HCT116 (cell line): Measurements from ENCODE around the gene HASPIN. TPM values are rescaled to one million over a fixed set of nuclear protein-coding genes. Genes with fewer than 3 reads are reported as not detected.

Source experiments
- ATAC-seq: fragments of 200-7000 bp; cut with Tn5 transposase; 2 replicates; pipeline ENCODE4 v1.9.1; 2020; ENCODE audit warnings: mild to moderate bottlenecking, moderate library complexity
- BruUV-seq: library from RNA; stranded (reverse); fragments of 400-500 nt; replicated peaks from 2 replicates; lab custom pipeline; 2021; lab: Mats Ljungman, UMichigan
- CTCF ChIA-PET: fragments of 300-600 bp; sonication (Branson Sonifier 250); formaldehyde crosslinking; loops from one replicate; lab custom pipeline; 2021; ENCODE audit warnings: antibody characterized with exemption; lab: Charles Lee
- POLR2A ChIA-PET: fragments of 300-600, 350-600 bp; sonication (Branson Sonifier 250); formaldehyde crosslinking; loops from one replicate; lab custom pipeline; 2021; ENCODE audit warnings: antibody characterized with exemption; lab: Charles Lee
- RAD21 ChIA-PET, 2 experiments: fragments of 300-600 bp; sonication (Branson Sonifier 250); formaldehyde crosslinking; loops; one replicate each; lab custom pipeline; 2023; ENCODE audit warnings: low total read pairs in 2 of 2; ENCODE audit not compliant: uncharacterized antibody in 2 of 2, unreplicated experiment in 2 of 2, low non-redundant PET in 1 of 2; lab: Charles Lee
- DNase-seq: peaks from one replicate; pipeline ENCODE4 v3.0.0-alpha.2; 2010; ENCODE audit warnings: low read depth, low spot score
- H2AFZ ChIP-seq: fragments of 200-600 bp; shearing (Covaris generic), sonication (generic); 2 replicates; pipeline ENCODE4 v1.6.1; 2017; ENCODE audit warnings: low read depth, mixed run types, mixed read lengths, antibody characterized with exemption, low read length; ENCODE audit not compliant: poor library complexity, severe bottlenecking
- H3K27ac ChIP-seq: 2 replicates; pipeline ENCODE4 v1.5.1; 2012; ENCODE audit warnings: low read depth, low read length
- H3K27me3 ChIP-seq: fragments of 200-600 bp; sonication (generic); 2 replicates; pipeline ENCODE4 v1.6.1; 2016; ENCODE audit warnings: mixed run types, low read length, mixed read lengths; ENCODE audit not compliant: insufficient read depth
- H3K36me3 ChIP-seq, 2 experiments: fragments of 200-500 bp in 1 of 2; fragments of 200-600 bp in 1 of 2; sonication (Bioruptor generic) in 1 of 2; sonication (generic) in 1 of 2; 2 replicates each; pipeline versions ENCODE4 v1.5.1 to v1.6.1; 2014 to 2016; ENCODE audit warnings: low read length in 2 of 2, inconsistent platforms in 1 of 2, mixed read lengths in 1 of 2, mixed run types in 1 of 2; ENCODE audit not compliant: insufficient read depth in 2 of 2, control insufficient read depth in 1 of 2
- H3K4me1 ChIP-seq, 2 experiments: fragments of 200-600 bp in 1 of 2; sonication (generic) in 1 of 2; 2 replicates each; pipeline versions ENCODE4 v1.5.1 to v1.6.1; 2012 to 2017; ENCODE audit warnings: low read length in 2 of 2, inconsistent platforms in 1 of 2, mild to moderate bottlenecking in 1 of 2, mixed read lengths in 1 of 2, mixed run types in 1 of 2, moderate library complexity in 1 of 2; ENCODE audit not compliant: insufficient read depth in 2 of 2, control insufficient read depth in 1 of 2
- H3K4me2 ChIP-seq: fragments of 200-600 bp; sonication (generic); 2 replicates; pipeline ENCODE4 v1.6.1; 2017; ENCODE audit warnings: mixed run types, low read length, mixed read lengths
- H3K4me3 ChIP-seq, 2 experiments: fragments of 200-600 bp in 1 of 2; sonication (generic) in 1 of 2; replicated peaks in 1 of 2; 2 replicates each; pipeline ENCODE4 v1.5.1; 2011 to 2016; ENCODE audit warnings: low read length in 2 of 2, control low read depth in 1 of 2, low read depth in 1 of 2, mild to moderate bottlenecking in 1 of 2, mixed read lengths in 1 of 2, mixed run types in 1 of 2
- H3K79me2 ChIP-seq: fragments of 200-600 bp; sonication (generic); 2 replicates; pipeline ENCODE4 v1.6.1; 2017; ENCODE audit warnings: mild to moderate bottlenecking, mixed run types, low read length, moderate library complexity, mixed read lengths; ENCODE audit not compliant: insufficient read depth
- H3K9ac ChIP-seq: fragments of 200-600 bp; sonication (generic); 2 replicates; pipeline ENCODE4 v1.6.1; 2016; ENCODE audit warnings: low read length, mixed read lengths
- H3K9me2 ChIP-seq: fragments of 200-600 bp; sonication (generic), shearing (Covaris generic); 2 replicates; pipeline ENCODE4 v1.6.1; 2017; ENCODE audit warnings: mixed run types, mild to moderate bottlenecking, moderate library complexity; ENCODE audit not compliant: insufficient read depth
- H3K9me3 ChIP-seq, 2 experiments: fragments of 200-500 bp in 1 of 2; fragments of 200-600 bp in 1 of 2; sonication (Bioruptor generic) in 1 of 2; sonication (generic) in 1 of 2; 2 replicates each; pipeline ENCODE4 v1.6.1; 2014 to 2017; ENCODE audit warnings: low read length in 2 of 2, mixed read lengths in 2 of 2, inconsistent platforms in 1 of 2, low read depth in 1 of 2, mild to moderate bottlenecking in 1 of 2, mixed run types in 1 of 2, moderate library complexity in 1 of 2; ENCODE audit not compliant: control insufficient read depth in 1 of 2, insufficient read depth in 1 of 2
- H4K20me1 ChIP-seq: fragments of 200-600 bp; sonication (generic), shearing (Covaris generic); 2 replicates; pipeline ENCODE4 v1.6.1; 2017; ENCODE audit warnings: mixed run types, mild to moderate bottlenecking, moderate library complexity; ENCODE audit not compliant: insufficient read depth
- CBX3 ChIP-seq: IDR thresholded peaks from 2 replicates; pipeline ENCODE4 v1.6.1; 2012; ENCODE audit warnings: low read depth
- CEBPB ChIP-seq: IDR thresholded peaks from 2 replicates; pipeline ENCODE4 v1.6.1; 2012; ENCODE audit warnings: low read depth
- CTCF ChIP-seq, 3 experiments: fragments of 200-600 bp in 1 of 3; sonication (generic) in 1 of 3; IDR thresholded peaks in 2 of 3; conservative IDR thresholded peaks in 1 of 3; 2 replicates each; pipeline ENCODE4 v1.5.1; 2012 to 2017; ENCODE audit warnings: low read depth in 2 of 3, low read length in 2 of 3, antibody characterized with exemption in 1 of 3, borderline replicate concordance in 1 of 3, control low read depth in 1 of 3, mild to moderate bottlenecking in 1 of 3, mixed read lengths in 1 of 3, mixed run types in 1 of 3, moderate library complexity in 1 of 3; ENCODE audit not compliant: insufficient read depth in 1 of 3
- SRF ChIP-seq: IDR thresholded peaks from 2 replicates; pipeline ENCODE4 v1.6.1; 2012; ENCODE audit warnings: low read depth
- TCF7L2 ChIP-seq: IDR thresholded peaks from 2 replicates; pipeline ENCODE4 v1.7.0; 2011; ENCODE audit warnings: borderline replicate concordance, inconsistent platforms; ENCODE audit not compliant: insufficient read depth, insufficient read length; ENCODE audit errors: extremely low read depth
- ZBTB33 ChIP-seq: IDR thresholded peaks from 2 replicates; pipeline ENCODE4 v1.6.1; 2011; ENCODE audit warnings: mild to moderate bottlenecking, low read length, moderate library complexity; ENCODE audit not compliant: insufficient replicate concordance; ENCODE audit errors: extremely low read depth
- ZFX ChIP-seq: fragments of 450-650 bp; IDR thresholded peaks from 2 replicates; pipeline ENCODE4 v1.6.1; 2017
- intact Hi-C: fragments of 100-400 bp; cut with micrococcal nuclease; formaldehyde crosslinking; loops from 2 replicates; pipeline ENCODE4 v1.10.0; 2022
- total RNA-seq: library from RNA; stranded (reverse); gene quantifications from one replicate; pipeline ENCODE4 v1.2.1, GENCODE V29; 2021; ENCODE audit not compliant: unreplicated experiment
- TF ChIP-seq, protein P1 (sequence below): IDR thresholded peaks from 2 replicates; pipeline ENCODE4 v1.6.1; 2012

The HASPIN gene
- total RNA-seq, 1 experiment from 2014 or later: 19.6 TPM

DNA sequence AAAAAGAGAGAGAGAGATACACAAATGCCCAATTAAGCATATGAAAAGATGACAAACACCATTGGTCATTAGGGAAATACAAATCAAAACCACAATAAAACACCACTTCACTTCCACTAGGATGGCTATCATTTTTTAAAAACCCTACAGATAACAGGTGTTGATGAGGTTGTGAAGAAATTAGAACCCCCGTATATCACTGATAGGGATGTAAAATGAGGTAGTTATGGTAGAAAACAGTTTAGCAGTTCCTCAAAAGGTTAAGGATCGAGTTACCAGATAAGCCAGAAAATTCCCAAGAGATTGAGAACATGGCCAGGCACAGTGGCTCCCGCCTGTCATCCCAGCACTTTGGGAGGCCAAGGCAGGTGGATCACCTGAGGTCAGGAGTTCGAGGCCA lies 30.6 kb upstream of the HASPIN start:
- no TSS peak for BruUV-seq
- H3K4me3 ChIP-seq: no peak overlapping the region
- no peak overlapping the region for H3K4me2 ChIP-seq
- intact Hi-C loops: no loop called here
- no peaks in the 10 kb centered on the region for H3K79me2 ChIP-seq
- no peak overlapping the region for H3K27ac ChIP-seq
- no peak for ATAC-seq
- peaks cover 4 to 5% of the 10 kb centered on the region in 2 experiments; a peak in 2 of 4 replicates for H3K9me3 ChIP-seq
- ChIA-PET POLR2A (no interaction called here), RAD21 (no interaction called here), CTCF (no interaction called here)
- H3K9ac ChIP-seq: no peak overlapping the region
- no peaks in the 10 kb centered on the region for H3K36me3 ChIP-seq
- no peak overlapping the region for H2AFZ ChIP-seq
- H3K4me1 ChIP-seq: peaks cover 0 to 11% of the 10 kb centered on the region in 2 experiments; a peak in 2 of 4 replicates
- no peaks in the 10 kb centered on the region for H3K27me3 ChIP-seq
- DNase-seq: no peak
- no peaks in the 10 kb centered on the region for H4K20me1 ChIP-seq
- TF ChIP-seq CEBPB (no peak), CTCF (IDR thresholded peaks at IDR 0.05 in 2 of 3, conservative IDR thresholded peaks at IDR 0.05 in 1 of 3; ENCODE audit: borderline replicate concordance in 1 of 3, insufficient read depth in 1 of 3, low read depth in 2 of 3, low read length in 2 of 3) (no peak), ZFX (no peak)
- TF ChIP-seq, protein P1, sequence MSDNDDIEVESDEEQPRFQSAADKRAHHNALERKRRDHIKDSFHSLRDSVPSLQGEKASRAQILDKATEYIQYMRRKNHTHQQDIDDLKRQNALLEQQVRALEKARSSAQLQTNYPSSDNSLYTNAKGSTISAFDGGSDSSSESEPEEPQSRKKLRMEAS: no peak
- no peaks in the 10 kb centered on the region for H3K9me2 ChIP-seq

DNA sequence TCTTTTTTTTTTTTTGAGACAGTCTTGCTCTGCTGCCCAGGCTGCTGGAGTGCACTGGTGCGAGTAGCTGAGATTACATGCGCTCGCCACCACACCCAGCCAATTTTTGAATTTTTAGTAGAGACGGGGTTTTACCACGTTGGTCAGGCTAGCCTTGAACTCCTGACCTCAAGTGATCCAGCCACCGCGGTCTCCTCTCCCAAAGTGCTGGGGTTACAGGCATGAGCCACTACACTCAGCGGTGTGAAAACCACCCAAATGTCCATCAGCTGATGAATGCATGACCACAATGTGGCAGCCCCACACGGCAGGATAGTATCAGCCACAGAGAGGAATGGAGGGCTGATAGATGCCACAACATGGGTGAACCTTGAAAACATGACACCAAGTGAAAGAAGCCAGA lies 29.9 kb upstream of the HASPIN start:
- no peaks in the 10 kb centered on the region for H4K20me1 ChIP-seq
- no TSS peak for BruUV-seq
- no peak for DNase-seq
- ChIA-PET POLR2A (no interaction called here), RAD21 (no interaction called here), CTCF (interaction anchor here (2.1 kb wide), 1 partner anchor 11 kb away, joined by 7 read pairs; no protein-coding TSS in a partner anchor)
- no peak overlapping the region for H3K4me2 ChIP-seq
- intact Hi-C loops: no loop called here
- H3K79me2 ChIP-seq: no peaks in the 10 kb centered on the region
- no peaks in the 10 kb centered on the region for H3K36me3 ChIP-seq
- H3K4me1 ChIP-seq: peaks cover 0 to 11% of the 10 kb centered on the region in 2 experiments; a peak in 2 of 4 replicates
- no peaks in the 10 kb centered on the region for H3K27me3 ChIP-seq
- H3K27ac ChIP-seq: no peak overlapping the region
- no peak overlapping the region for H3K4me3 ChIP-seq
- H3K9me3 ChIP-seq: peaks cover 9 to 10% of the 10 kb centered on the region in 2 experiments; a peak in 2 of 4 replicates
- no peak for ATAC-seq
- no peak overlapping the region for H2AFZ ChIP-seq
- no peak overlapping the region for H3K9ac ChIP-seq
- no peaks in the 10 kb centered on the region for H3K9me2 ChIP-seq
- TF ChIP-seq CTCF (IDR thresholded peaks at IDR 0.05 in 2 of 3, conservative IDR thresholded peaks at IDR 0.05 in 1 of 3; ENCODE audit: borderline replicate concordance in 1 of 3, insufficient read depth in 1 of 3, low read depth in 2 of 3, low read length in 2 of 3): no peak
- no peak for TF ChIP-seq ZBTB33
- no peak for TF ChIP-seq SRF
- no peak for TF ChIP-seq TCF7L2
- TF ChIP-seq CBX3: no peak
